ENCODE results near the gene COL24A1. TPM values are rescaled to one million over a fixed set of nuclear protein-coding genes. Genes with fewer than 3 reads are reported as not detected.
A peak's percentile ranks its signal among the peaks of the same experiment; 100 is the strongest.

COL24A1 gene
- total RNA-seq, 1 experiment from 2014 or later: 0.35 TPM

GRCh38 chr1:86089765-86090164 lies 66.8 kb downstream of the COL24A1 start:
- no peak for DNase-seq
- WGBS (ENCODE audit: extremely low coverage, insufficient read length, low lambda C conversion rate): no CpG with 5 or more reads among the region's 16 CpGs

More at GRCh38 chr1:86089765-86090164, 66.8 kb downstream of the COL24A1 start:
- Histone ChIP-seq H3T11ph (ENCODE audit: low read length) (no peak overlapping the region), H3K79me1 (ENCODE audit: insufficient read depth, low read depth, low read length, poor library complexity, severe bottlenecking) (no peaks in the 10 kb centered on the region), H3K27ac (ENCODE audit: insufficient read length, low read depth, low read length) (no peak overlapping the region), H4K8ac (replicated peaks; ENCODE audit: insufficient read length, low read depth, low read length) (peak overlapping the region; percentile 9), H3K14ac (ENCODE audit: insufficient read depth, low read length) (no peak overlapping the region), H3K27me3 (ENCODE audit: insufficient read depth, low read length) (no peaks in the 10 kb centered on the region), H3K56ac (ENCODE audit: insufficient read length, low read depth, low read length) (no peak overlapping the region), H3K4me1 (ENCODE audit: insufficient read depth, low read length) (no peaks in the 10 kb centered on the region), H2BK12ac (ENCODE audit: insufficient read length, low read depth, low read length) (no peak overlapping the region), H2AK5ac (ENCODE audit: insufficient read length, low read length) (no peak overlapping the region), H3K4me2 (ENCODE audit: insufficient read depth, insufficient read length, low read length) (no peak overlapping the region), H4K5ac (ENCODE audit: insufficient read length, low read depth, low read length) (no peak overlapping the region), H3K79me2 (ENCODE audit: insufficient read depth, low read length) (no peaks in the 10 kb centered on the region), H3K9me3 (ENCODE audit: control insufficient read depth, low read depth, low read length) (no peaks in the 10 kb centered on the region), H3K4ac (ENCODE audit: low read depth, low read length) (no peak overlapping the region), H4K20me1 (ENCODE audit: control insufficient read depth, insufficient read depth, insufficient read length) (no peaks in the 10 kb centered on the region), H3K23ac (ENCODE audit: insufficient read length, low read depth, low read length) (no peak overlapping the region), H2BK120ac (ENCODE audit: low read depth, low read length, poor library complexity, severe bottlenecking) (no peak overlapping the region), H2BK5ac (ENCODE audit: insufficient read length, low read length) (no peak overlapping the region), H2BK15ac (ENCODE audit: low read depth, low read length) (no peak overlapping the region), H3K18ac (ENCODE audit: insufficient read length, low read depth, low read length) (no peak overlapping the region), H2AFZ (ENCODE audit: low read length) (no peak overlapping the region), H3K9ac (ENCODE audit: extremely low read depth, insufficient read length, low read length) (no peak overlapping the region), H4K91ac (ENCODE audit: insufficient read length, low read depth, low read length) (no peak overlapping the region), H3K23me2 (ENCODE audit: insufficient read length, low read depth, low read length, poor library complexity, severe bottlenecking) (no peaks in the 10 kb centered on the region), H2BK20ac (ENCODE audit: low read depth, low read length, poor library complexity, severe bottlenecking) (no peak overlapping the region)
- TF ChIP-seq CTCF (conservative IDR thresholded peaks at IDR 0.05): no peak
- Mint-ChIP-seq H3K4me1 (no peaks in the 10 kb centered on the region), H3K27ac (peak overlapping the region in 1 of 3 experiments; percentile 57; a peak in 1 of 7 replicates), H3K9me3 (no peaks in the 10 kb centered on the region; a peak in 1 of 5 replicates), H3K4me3 (no peak overlapping the region), H3K27me3 (ENCODE audit: low read depth) (no peaks in the 10 kb centered on the region), H3K36me3 (ENCODE audit: insufficient read depth in 1 of 3, low read depth in 3 of 3) (no peaks in the 10 kb centered on the region)
